H1 (cell line): ENCODE results near the gene PRDX5. TPM values are rescaled to one million over a fixed set of nuclear protein-coding genes. Genes with fewer than 3 reads are reported as not detected.

ENCODE experiments used
- CTCF ChIA-PET: fragments of 300-600 bp; sonication (Branson Sonifier 250); formaldehyde crosslinking; loops from one replicate; lab custom pipeline; 2021; ENCODE audit not compliant: partially characterized antibody; lab: Charles Lee
- POLR2A ChIA-PET: fragments of 300-600 bp; sonication (Branson Sonifier 250); formaldehyde crosslinking; loops from one replicate; lab custom pipeline; 2021; ENCODE audit warnings: inconsistent platforms; ENCODE audit not compliant: partially characterized antibody; lab: Charles Lee
- DNase-seq, 2 experiments: peaks; one replicate each; pipeline versions ENCODE4 v3.0.0 to v3.0.0-alpha.2; 2010 to 2022; ENCODE audit warnings: low spot score in 2 of 2, low read depth in 1 of 2, mixed read lengths in 1 of 2
- FAIRE-seq: peaks from 2 replicates; lab custom pipeline; 2011; peaks lifted over from hg19 to GRCh38; lab: Jason Lieb, UNC
- H2AFZ ChIP-seq: 2 replicates; pipeline ENCODE4 v1.8.1; 2012; ENCODE audit warnings: low read length, inconsistent platforms
- H2AK5ac ChIP-seq: 2 replicates; pipeline ENCODE4 v1.6.1; 2013; ENCODE audit warnings: low read depth, low read length
- H2BK120ac ChIP-seq: replicated peaks from 2 replicates; pipeline ENCODE3; 2013; ENCODE audit warnings: low read depth, low read length, inconsistent platforms
- H2BK12ac ChIP-seq: 2 replicates; pipeline ENCODE4 v1.6.1; 2013; ENCODE audit warnings: low read depth, low read length
- H2BK15ac ChIP-seq: 2 replicates; pipeline ENCODE4 v1.6.1; 2013; ENCODE audit warnings: low read length
- H2BK20ac ChIP-seq: 2 replicates; pipeline ENCODE4 v1.6.1; 2013; ENCODE audit warnings: low read length
- H2BK5ac ChIP-seq: 2 replicates; pipeline ENCODE4 v1.6.1; 2013; ENCODE audit warnings: low read depth, low read length
- H3K14ac ChIP-seq: 2 replicates; pipeline ENCODE4 v1.6.1; 2013; ENCODE audit warnings: inconsistent platforms; ENCODE audit not compliant: insufficient read length
- H3K18ac ChIP-seq: 2 replicates; pipeline ENCODE4 v1.6.1; 2013; ENCODE audit warnings: low read length; ENCODE audit errors: extremely low read depth
- H3K23ac ChIP-seq: 2 replicates; pipeline ENCODE4 v1.6.1; 2013; ENCODE audit warnings: inconsistent platforms; ENCODE audit not compliant: insufficient read length
- H3K23me2 ChIP-seq: 2 replicates; pipeline ENCODE4 v1.6.1; 2013; ENCODE audit warnings: low read depth, low read length
- H3K27ac ChIP-seq: 2 replicates; pipeline ENCODE4 v1.6.1; 2011; ENCODE audit warnings: low read depth, low read length, inconsistent platforms
- H3K27me3 ChIP-seq, 4 experiments: replicated peaks in 1 of 4; 1 replicate in 1 of 4; 2 replicates in 3 of 4; pipeline versions ENCODE4 v1.6.1 to v1.8.1; 2011 to 2013; ENCODE audit warnings: low read length in 3 of 4, mild to moderate bottlenecking in 3 of 4, inconsistent platforms in 2 of 4, mixed read lengths in 2 of 4, moderate library complexity in 1 of 4; ENCODE audit not compliant: control insufficient read depth in 3 of 4, insufficient read depth in 3 of 4; ENCODE audit errors: extremely low read depth in 1 of 4
- H3K36me3 ChIP-seq, 4 experiments: 2 replicates each; pipeline versions ENCODE4 v1.6.1 to v1.8.1; 2011 to 2013; ENCODE audit warnings: mild to moderate bottlenecking in 4 of 4, low read length in 3 of 4, moderate library complexity in 2 of 4, control low read depth in 1 of 4, inconsistent platforms in 1 of 4; ENCODE audit not compliant: insufficient read depth in 4 of 4, control insufficient read depth in 2 of 4
- H3K4ac ChIP-seq: replicated peaks from 2 replicates; pipeline ENCODE3; 2013; ENCODE audit warnings: low read length, low read depth, mixed read lengths, inconsistent platforms; ENCODE audit not compliant: insufficient read length
- H3K4me1 ChIP-seq, 4 experiments: replicated peaks in 1 of 4; 1 replicate in 1 of 4; 2 replicates in 3 of 4; pipeline versions ENCODE4 v1.6.1 to v1.8.1; 2011 to 2013; ENCODE audit warnings: low read length in 3 of 4, inconsistent platforms in 2 of 4, mixed read lengths in 1 of 4; ENCODE audit not compliant: insufficient read depth in 4 of 4, control insufficient read depth in 3 of 4
- H3K4me2 ChIP-seq, 2 experiments: 2 replicates each; pipeline versions ENCODE4 v1.6.1 to v1.8.1; 2011 to 2013; ENCODE audit warnings: low read depth in 2 of 2, low read length in 2 of 2, control low read depth in 1 of 2, inconsistent platforms in 1 of 2, mild to moderate bottlenecking in 1 of 2; ENCODE audit not compliant: insufficient read depth in 1 of 2
- H3K4me3 ChIP-seq, 4 experiments: fragments of 200-600, 300-600 bp in 1 of 4; sonication (generic), shearing (Covaris generic), sonication (Bioruptor Twin) in 1 of 4; 2 replicates each; pipeline versions ENCODE4 v1.5.1 to v1.8.1; 2011 to 2016; ENCODE audit warnings: low read length in 4 of 4, low read depth in 3 of 4, control low read depth in 2 of 4, inconsistent platforms in 2 of 4, mild to moderate bottlenecking in 2 of 4, mixed read lengths in 1 of 4, moderate library complexity in 1 of 4; ENCODE audit not compliant: insufficient read depth in 2 of 4; ENCODE audit errors: extremely low read depth in 1 of 4
- H3K56ac ChIP-seq: replicated peaks from 2 replicates; pipeline ENCODE3; 2013; ENCODE audit warnings: low read depth, mild to moderate bottlenecking, mixed read lengths, low read length, inconsistent platforms; ENCODE audit not compliant: insufficient read length
- H3K79me1 ChIP-seq: 2 replicates; pipeline ENCODE4 v1.6.1; 2013; ENCODE audit warnings: low read depth, low read length, control low read depth
- H3K79me2 ChIP-seq, 2 experiments: 2 replicates each; pipeline versions ENCODE4 v1.6.1 to v1.8.1; 2012 to 2013; ENCODE audit warnings: low read length in 2 of 2, mild to moderate bottlenecking in 2 of 2, inconsistent platforms in 1 of 2; ENCODE audit not compliant: insufficient read depth in 2 of 2, control insufficient read depth in 1 of 2
- H3K9ac ChIP-seq, 4 experiments: replicated peaks in 1 of 4; 1 replicate in 1 of 4; 2 replicates in 3 of 4; pipeline versions ENCODE4 v1.6.1 to v1.8.1; 2011 to 2013; ENCODE audit warnings: low read depth in 3 of 4, low read length in 3 of 4, control low read depth in 2 of 4, mild to moderate bottlenecking in 2 of 4, moderate library complexity in 2 of 4, inconsistent platforms in 1 of 4; ENCODE audit errors: extremely low read depth in 1 of 4
- H3K9me3 ChIP-seq, 2 experiments: 2 replicates each; pipeline versions ENCODE4 v1.6.1 to v1.8.1; 2012 to 2013; ENCODE audit warnings: mild to moderate bottlenecking in 2 of 2, moderate library complexity in 2 of 2, control low read depth in 1 of 2, inconsistent platforms in 1 of 2, low read depth in 1 of 2, low read length in 1 of 2, mixed read lengths in 1 of 2; ENCODE audit not compliant: insufficient read depth in 2 of 2
- H4K20me1 ChIP-seq, 2 experiments: replicated peaks in 1 of 2; 2 replicates each; pipeline versions ENCODE3 to v1.8.1; 2011 to 2013; ENCODE audit warnings: inconsistent platforms in 2 of 2, low read length in 2 of 2, mild to moderate bottlenecking in 1 of 2; ENCODE audit not compliant: insufficient read depth in 2 of 2, control insufficient read depth in 1 of 2
- H4K5ac ChIP-seq: 2 replicates; pipeline ENCODE4 v1.6.1; 2013; ENCODE audit warnings: low read length, low read depth, mixed read lengths, inconsistent platforms; ENCODE audit not compliant: insufficient read length
- H4K8ac ChIP-seq: 2 replicates; pipeline ENCODE4 v1.8.0; 2013; ENCODE audit warnings: mild to moderate bottlenecking, moderate library complexity, low read length, inconsistent platforms; ENCODE audit not compliant: insufficient read depth; ENCODE audit errors: extremely low read depth
- H4K91ac ChIP-seq: replicated peaks from 2 replicates; pipeline ENCODE3; 2013; ENCODE audit warnings: low read length, mixed read lengths, inconsistent platforms; ENCODE audit not compliant: insufficient read length
- BRCA1 ChIP-seq: IDR thresholded peaks from 2 replicates; pipeline ENCODE4 v1.6.1; 2012; ENCODE audit warnings: low read depth, low read length, improper control_type of control experiment
- CHD1 ChIP-seq: IDR thresholded peaks from 2 replicates; pipeline ENCODE4 v1.6.1; 2012; ENCODE audit warnings: low read depth, low read length, improper control_type of control experiment
- EZH2 ChIP-seq: fragments of 200-600 bp; sonication (generic); IDR thresholded peaks from 2 replicates; pipeline ENCODE4 v1.7.1; 2012; ENCODE audit warnings: low read depth, mild to moderate bottlenecking, moderate library complexity, low read length, inconsistent platforms; ENCODE audit not compliant: severe bottlenecking
- JUND ChIP-seq: IDR thresholded peaks from 2 replicates; pipeline ENCODE4 v1.6.1; 2011; ENCODE audit warnings: mild to moderate bottlenecking, improper control_type of control experiment, low read length
- KDM4A ChIP-seq: IDR thresholded peaks from one replicate; pipeline ENCODE4 v1.7.1; 2012; ENCODE audit warnings: low read depth, mild to moderate bottlenecking, moderate library complexity, low read length, inconsistent platforms; ENCODE audit not compliant: severe bottlenecking
- NANOG ChIP-seq: IDR thresholded peaks from 2 replicates; pipeline ENCODE4 v1.6.1; 2011; ENCODE audit warnings: low read length, low read depth, mild to moderate bottlenecking, inconsistent platforms; ENCODE audit not compliant: insufficient read depth, poor library complexity, severe bottlenecking
- RBBP5 ChIP-seq: IDR thresholded peaks from 2 replicates; pipeline ENCODE4 v1.7.1; 2012; ENCODE audit warnings: low read depth, mild to moderate bottlenecking, inconsistent platforms, low read length, moderate library complexity, borderline replicate concordance
- SIRT6 ChIP-seq: IDR thresholded peaks from one replicate; pipeline ENCODE4 v1.7.1; 2012; ENCODE audit warnings: low read length, inconsistent platforms
- WGBS, 2 experiments: shearing (Covaris generic) in 1 of 2; methylation state at CpG; one replicate each; pipeline versions ENCODE4 v1.1.6 to v1.1.7; 2013 to 2015; ENCODE audit warnings: low lambda C conversion rate in 2 of 2, mixed read lengths in 2 of 2, inconsistent platforms in 1 of 2, low coverage in 1 of 2, missing lambda C conversion rate in 1 of 2; ENCODE audit not compliant: insufficient replicate concordance in 2 of 2, insufficient coverage in 1 of 2, insufficient read length in 1 of 2; ENCODE audit errors: extremely low coverage in 1 of 2, missing lambda C conversion rate in 1 of 2; 5-methylcytosine and 5-hydroxymethylcytosine counted together
- polyA plus RNA-seq, 7 experiments: library from polyadenylated mRNA; depleted of rRNA in 3 of 7; stranded (reverse) in 5 of 7; unstranded in 2 of 7; fragments of >200 nt in 5 of 7; fragments of 200-250 nt in 2 of 7; gene quantifications; 1 replicate in 5 of 7; 2 replicates in 1 of 7; 4 replicates in 1 of 7; pipeline versions ENCODE4 v1.2.1 to v1.2.3, GENCODE V29; 2011 to 2013; ENCODE audit warnings: missing spikeins in 2 of 7, mixed read lengths in 2 of 7
- total RNA-seq: library from RNA; stranded (reverse); fragmentation: NEBNext Ultra II Directional; extraction: Animal tissue kit (Norgen Biotek cat#: 25700); gene quantifications from 2 replicates; pipeline ENCODE4 v1.2.1, GENCODE V29; 2021

PRDX5 gene
- total and polyA plus RNA-seq, 2 of the 8 experiments (the other 6 are each of a cell fraction or from before 2014, with no cell fraction given): 201 to 582 TPM

- Histone ChIP-seq H4K8ac (no peak overlapping the region), H3K4me2 (peak overlapping the region in 1 of 2 experiments; percentile 10; a peak in 1 of 4 replicates), H2BK5ac (peak overlapping the region; percentile 75), H3K18ac (peak overlapping the region; percentile 43; the same call in 1 of the 2 replicates), H3K79me2 (no peaks in the 10 kb centered on the region), H3K23ac (no peak overlapping the region), H3K4ac (no peak overlapping the region), H3K27me3 (no peaks in the 10 kb centered on the region), H3K27ac (peak overlapping the region; percentile 45; the same call in 1 of the 2 replicates), H3K9ac (peak overlapping the region in 1 of 4 experiments; percentile 38; a peak in 1 of 7 replicates), H4K5ac (no peak overlapping the region), H2AK5ac (0 out of 2 replicates have a peak overlapping the region, but pooled peaks have one; percentile 65), H3K79me1 (no peaks in the 10 kb centered on the region), H3K56ac (no peak overlapping the region), H2BK12ac (no peak overlapping the region), H3K14ac (no peak overlapping the region), H3K4me3 (no peak overlapping the region; a peak in 2 of 8 replicates), H3K23me2 (no peaks in the 10 kb centered on the region), H2BK15ac (no peak overlapping the region), H3K9me3 (no peaks in the 10 kb centered on the region), H4K91ac (no peak overlapping the region), H2AFZ (no peak overlapping the region), H4K20me1 (peaks cover 0 to 3% of the 10 kb centered on the region in 2 experiments), H3K4me1 (peaks cover 0 to 10% (median 4%) of the 10 kb centered on the region in 4 experiments; a peak in 4 of 7 replicates), H2BK20ac (no peak overlapping the region), H3K36me3 (peaks cover 0 to 16% (median 3%) of the 10 kb centered on the region in 4 experiments; a peak in 5 of 8 replicates), H2BK120ac (no peak overlapping the region)
- TF ChIP-seq NANOG (no peak), EZH2 (no peak), KDM4A (no peak), JUND (no peak), RBBP5 (no peak), BRCA1 (no peak), CHD1 (no peak), SIRT6 (no peak)
- ChIA-PET POLR2A (interaction anchor here (0.6 to 2.0 kb wide), 5 partner anchors 8 to 129 kb away, joined by 3 to 7 read pairs (median 4); partner anchors contain the start of genes CCDC88B, PRDX5 and TRMT112), CTCF (interaction anchor here (0.6 to 37.6 kb wide), 10 partner anchors 11 to 233 kb away, joined by 3 to 614 read pairs (median 4); partner anchors contain the start of genes CATSPERZ, CCDC88B, ESRRA and PRDX5)
- DNase-seq: no peak
- WGBS, 2 experiments: 85% methylated on average over 11 of the region's 11 CpGs; no CpG with 5 or more reads in 1 of the 2 experiments
- no peak for FAIRE-seq
Observed at GRCh38 chr11:64324692-64325469, 7.0 kb downstream of the PRDX5 start.
